SW480 (cell line): ENCODE results near the gene CBLL1.

ENCODE experiments used
- DNase-seq: peaks from one replicate; pipeline ENCODE4 v3.0.0-alpha.2; 2016; ENCODE audit warnings: low spot score

Gene CBLL1, protein sequence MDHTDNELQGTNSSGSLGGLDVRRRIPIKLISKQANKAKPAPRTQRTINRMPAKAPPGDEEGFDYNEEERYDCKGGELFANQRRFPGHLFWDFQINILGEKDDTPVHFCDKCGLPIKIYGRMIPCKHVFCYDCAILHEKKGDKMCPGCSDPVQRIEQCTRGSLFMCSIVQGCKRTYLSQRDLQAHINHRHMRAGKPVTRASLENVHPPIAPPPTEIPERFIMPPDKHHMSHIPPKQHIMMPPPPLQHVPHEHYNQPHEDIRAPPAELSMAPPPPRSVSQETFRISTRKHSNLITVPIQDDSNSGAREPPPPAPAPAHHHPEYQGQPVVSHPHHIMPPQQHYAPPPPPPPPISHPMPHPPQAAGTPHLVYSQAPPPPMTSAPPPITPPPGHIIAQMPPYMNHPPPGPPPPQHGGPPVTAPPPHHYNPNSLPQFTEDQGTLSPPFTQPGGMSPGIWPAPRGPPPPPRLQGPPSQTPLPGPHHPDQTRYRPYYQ

DNA sequence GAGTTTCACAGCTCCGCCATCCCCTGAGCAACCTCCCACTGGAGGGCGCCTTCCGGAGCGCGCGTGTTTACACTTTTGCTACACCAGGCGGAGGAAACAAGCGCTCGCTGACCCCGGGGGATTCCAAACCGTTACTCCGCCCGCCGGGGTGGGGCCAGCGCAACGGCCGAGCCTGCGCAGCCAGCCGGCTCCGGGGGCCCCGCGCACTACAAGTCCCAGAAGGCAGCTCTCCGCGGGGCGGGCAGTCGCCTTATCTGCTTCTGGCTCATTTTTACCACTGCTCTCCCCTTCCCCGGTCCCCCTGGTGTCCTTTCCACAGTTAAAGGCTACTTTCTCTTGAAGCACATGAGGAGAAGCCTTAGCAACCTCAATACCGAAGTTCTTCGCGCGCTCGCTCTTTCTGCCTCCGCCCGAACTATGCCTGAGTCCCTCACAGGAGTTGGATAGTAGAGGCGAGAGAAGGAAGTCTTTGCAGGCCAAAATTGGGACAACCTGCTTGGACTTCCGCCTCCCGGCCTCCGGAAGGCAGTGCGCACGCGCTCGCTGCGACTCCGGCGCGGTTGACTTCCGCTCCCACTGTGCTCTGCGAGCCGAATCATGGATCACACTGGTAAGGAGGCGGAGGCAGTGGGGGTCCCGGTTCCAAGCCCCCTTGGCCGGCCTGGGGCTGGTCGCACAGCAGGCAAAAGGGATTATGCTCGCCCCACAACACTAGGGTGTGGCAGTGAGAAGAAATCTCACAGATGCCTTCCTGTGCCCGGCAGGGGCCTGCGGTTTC lies at the start of gene CBLL1:
Gene CBLL1 (plus strand): TSS at position 576 of the 778 bp plus-strand sequence. CDS start 22 bp downstream, at position 598.
- peak; percentile 97 for DNase-seq

DNA sequence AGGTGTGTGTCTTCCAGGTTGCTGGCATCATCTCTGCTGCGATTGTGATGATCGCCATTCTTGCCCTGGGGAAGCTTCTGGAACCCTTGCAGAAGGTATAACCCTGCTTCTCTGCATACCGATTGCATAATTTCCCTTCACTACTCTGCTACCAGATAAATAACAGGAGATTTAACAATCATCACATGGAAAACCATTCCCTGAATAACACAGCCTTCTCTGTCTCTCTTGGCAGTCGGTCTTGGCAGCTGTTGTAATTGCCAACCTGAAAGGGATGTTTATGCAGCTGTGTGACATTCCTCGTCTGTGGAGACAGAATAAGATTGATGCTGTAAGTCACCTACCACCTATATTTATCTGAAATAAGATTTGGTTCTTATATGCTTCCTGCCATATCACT lies 49.6 kb upstream of the CBLL1 start:
- DNase-seq: no peak

DNA sequence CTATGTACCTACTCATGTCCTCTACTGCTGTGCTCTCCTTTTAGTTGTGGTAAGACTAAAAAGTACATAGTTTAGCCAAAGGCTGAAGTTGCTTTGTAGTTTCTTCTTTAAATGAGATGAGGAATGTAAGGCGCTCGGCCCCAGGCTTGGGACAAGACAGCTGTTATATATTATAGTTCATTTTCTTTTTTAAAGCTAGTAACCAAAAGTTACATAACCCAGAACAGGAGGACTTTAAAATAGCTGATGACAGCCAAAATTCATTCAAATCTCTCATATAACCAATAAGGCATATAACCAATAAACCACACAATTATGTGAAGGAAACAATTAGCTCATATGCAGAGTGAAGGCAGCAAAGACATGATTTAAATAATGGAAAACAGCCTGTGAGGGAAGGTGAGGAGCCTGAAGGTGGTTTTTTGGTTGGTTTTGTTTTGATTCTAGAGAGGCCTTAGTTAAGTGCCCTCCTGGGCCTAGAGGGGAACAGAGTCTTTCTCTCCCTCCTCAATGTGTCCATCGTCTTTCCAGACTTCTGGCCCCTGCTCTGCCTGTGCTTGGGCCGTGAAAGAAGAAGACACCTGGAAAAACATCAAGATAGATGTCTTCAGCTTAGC lies 47.5 kb upstream of the CBLL1 start:
- DNase-seq: no peak

DNA sequence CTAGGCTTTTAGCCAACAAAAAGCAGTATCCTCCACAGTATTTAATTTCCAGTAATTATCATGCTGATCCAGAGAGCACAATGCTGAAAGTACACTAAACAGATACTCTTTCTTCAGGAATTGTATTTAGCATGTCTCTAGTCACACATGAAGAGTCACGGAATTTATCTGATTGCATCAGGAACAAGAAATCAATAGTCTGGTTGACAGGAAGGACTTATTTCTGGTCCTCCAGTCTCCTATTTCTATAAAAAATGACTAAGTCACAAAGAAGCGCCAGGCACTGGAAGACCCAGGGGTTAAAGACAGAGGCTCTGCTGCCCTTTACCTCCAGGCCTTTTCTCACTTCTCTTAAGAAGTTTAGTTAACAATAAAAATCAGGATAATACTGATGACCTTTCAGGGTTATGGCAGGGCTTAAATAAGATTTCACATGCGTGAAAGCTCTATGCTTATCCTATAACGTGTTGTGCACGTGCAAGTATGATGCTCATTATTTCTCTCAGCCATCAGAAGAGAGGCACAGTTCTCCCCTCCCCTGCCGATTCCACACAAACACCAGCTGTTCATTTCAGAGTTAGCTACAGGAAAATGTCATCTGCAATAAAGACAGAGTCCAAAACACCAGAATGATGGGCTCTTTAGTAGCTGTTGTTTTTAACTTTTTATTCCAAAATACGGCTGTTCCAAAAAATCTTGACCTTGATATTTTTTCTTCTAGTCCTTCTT lies 46.5 kb upstream of the CBLL1 start:
- no peak for DNase-seq

DNA sequence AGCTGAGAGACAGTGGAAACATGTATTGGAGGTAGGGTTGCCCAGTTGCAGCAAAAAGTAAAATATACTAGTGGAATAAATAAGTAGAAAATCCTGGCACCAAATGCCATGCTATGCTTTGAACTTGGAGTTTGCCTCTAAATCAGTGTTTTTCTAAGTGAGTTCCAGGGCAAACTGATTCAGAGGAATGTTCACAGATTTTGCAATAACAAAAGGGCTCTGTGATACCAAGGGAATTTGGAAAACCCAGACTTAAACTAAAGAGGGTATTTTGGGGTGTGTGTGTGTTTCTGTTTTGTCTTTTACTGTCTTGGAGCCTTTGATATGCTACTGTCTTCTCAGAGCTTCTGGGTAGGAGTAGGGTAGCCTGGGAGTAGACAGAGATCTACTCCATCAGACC lies 43.4 kb upstream of the CBLL1 start:
- no peak for DNase-seq

DNA sequence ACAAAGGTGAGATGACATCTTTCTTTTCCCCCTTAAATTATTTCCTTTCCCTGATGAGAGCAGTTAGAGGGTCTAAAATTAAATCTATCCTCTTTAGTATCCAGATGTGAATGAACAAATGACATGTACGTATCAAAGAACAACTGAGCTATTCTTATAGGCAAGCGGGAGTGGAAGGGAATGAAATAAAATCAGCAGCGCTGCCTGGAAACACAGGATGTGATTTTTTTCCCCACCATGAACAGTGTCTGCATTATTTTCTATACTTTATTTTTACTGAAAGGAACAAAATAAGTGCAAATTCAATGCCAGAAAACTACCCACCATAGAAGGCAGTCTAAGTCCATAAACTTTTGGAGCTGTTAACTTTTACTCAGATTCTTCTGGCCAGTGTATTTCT lies 42.8 kb upstream of the CBLL1 start:
- DNase-seq: no peak

DNA sequence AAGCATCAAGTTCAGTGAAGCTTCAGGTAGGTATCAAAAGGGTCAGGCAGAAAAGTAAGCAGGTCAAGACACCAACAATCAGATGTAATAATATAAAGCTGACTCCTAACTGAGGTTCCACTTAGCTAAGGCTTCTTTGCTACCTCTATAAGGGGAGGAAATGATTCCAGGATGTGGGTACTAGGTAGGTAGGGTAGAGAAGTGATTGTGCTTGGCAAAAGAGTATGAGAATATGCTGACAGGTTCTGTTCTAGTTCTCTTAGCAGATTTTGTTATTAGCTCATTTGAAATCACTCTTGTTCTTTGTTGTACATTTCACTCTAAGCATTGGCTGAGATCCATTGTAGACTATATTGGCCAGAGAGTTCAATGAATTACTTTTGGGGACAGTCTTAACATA lies 40.7 kb upstream of the CBLL1 start:
- no peak for DNase-seq

DNA sequence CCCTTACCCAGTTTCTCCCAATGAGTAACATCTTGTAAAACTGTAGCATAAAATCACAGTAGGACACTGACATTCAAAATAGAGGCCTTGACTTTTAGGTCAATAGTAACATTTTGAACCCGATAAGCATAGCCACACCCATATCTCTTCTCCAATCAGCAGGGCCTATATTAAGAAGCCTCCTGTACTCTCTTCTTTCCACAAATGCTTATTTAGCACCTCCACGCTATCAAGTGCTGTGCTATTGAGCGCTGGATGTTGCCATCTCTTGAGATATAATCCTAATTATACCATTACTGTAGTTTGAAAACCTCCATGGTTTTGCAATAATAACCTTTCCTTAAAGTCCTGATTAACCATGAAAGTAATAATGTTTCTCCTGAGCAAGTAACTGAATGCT lies 40.1 kb upstream of the CBLL1 start:
- no peak for DNase-seq

DNA sequence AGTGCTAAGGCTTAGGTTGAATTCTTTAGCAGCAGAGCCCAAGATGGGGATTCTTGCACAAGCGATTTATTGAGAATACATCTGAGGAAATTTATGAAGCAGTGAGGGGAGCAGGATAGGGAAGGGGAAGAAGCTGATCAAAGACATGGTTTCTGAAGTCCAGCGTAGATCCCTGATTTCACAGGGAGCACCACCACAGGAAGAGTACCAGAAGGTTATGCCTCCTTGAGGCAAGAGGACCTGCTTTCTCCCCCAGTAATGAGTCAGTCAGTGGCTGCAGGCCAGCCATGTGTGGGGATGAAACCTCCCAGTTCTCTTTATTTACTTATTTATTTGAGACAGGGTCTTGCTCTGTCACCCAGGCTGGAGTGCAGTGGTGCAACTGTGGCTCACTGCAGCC lies 35.0 kb upstream of the CBLL1 start:
- DNase-seq: no peak

DNA sequence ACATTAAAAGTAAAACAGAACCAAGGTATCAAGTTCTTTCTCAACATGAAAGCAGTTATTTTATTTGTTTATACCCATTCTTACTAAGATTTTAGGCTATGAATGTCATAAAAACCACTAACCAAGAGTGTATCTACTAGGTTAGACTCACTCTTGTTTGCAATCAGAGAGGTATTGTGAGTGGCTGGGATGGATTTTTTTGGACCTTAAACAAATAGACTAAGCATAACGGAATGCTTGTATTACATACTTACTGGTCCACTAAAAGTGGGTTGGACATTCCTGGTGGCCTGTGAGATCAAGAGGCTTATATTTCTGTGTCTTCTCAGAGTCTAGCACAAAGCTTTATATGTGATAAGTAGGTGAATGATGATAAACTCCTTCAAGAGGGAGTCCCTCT lies 32.6 kb upstream of the CBLL1 start:
- no peak for DNase-seq

DNA sequence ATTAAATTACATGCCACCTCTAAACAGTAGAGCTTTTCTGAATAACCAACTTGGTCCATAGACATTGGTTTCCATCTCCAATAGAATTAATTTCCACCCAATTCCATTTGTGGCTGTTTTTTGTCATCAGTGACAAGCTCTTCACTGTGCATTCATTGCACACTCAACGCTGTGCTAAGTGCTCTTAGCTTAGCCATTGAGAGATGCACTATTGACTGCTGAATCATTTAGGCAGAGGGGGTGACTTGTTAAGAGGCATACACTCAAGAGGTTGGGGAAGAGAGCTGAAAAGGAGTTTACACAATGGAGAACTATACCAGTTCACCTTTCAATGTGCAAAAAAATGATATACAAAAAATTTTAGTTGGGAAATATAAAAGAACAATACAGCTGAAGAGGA lies 31.9 kb upstream of the CBLL1 start:
- DNase-seq: no peak

DNA sequence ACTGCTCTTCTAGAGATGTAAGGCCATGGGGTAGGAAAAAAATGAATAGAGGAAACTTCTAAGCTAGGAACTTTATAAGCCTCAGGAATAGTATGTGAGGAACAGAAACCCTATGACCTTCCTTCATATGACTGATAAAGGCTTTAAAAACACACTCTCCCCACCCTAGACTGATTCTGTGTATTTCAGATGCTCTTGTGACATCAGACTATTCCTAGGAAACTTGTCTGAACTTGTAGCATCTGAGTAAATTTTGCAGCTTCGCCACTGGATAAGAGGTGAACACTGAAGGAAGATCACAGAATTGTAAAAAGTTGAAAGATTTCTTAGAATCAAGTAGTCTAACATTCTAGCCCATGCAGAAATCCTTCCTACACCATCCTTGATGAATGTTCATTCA lies 31.0 kb upstream of the CBLL1 start:
- no peak for DNase-seq

DNA sequence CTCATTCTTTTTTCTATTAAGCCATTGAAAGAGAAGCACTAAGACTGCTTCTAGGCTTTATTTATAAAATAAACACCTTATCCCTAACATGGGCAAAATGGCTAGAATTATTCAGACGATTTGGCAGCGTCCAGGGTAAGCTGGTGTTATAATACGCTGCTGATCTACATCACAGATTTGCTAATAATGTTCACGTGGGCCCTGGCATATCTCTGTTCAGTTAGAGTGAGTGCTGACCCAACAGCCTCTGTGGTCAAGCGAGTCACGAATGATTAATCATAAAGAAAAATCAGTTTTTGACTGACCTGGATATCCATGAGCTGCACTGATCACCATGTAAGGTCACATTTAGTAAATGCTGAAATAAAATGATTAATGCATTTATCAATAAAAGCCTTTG lies 28.4 kb upstream of the CBLL1 start:
- DNase-seq: no peak

DNA sequence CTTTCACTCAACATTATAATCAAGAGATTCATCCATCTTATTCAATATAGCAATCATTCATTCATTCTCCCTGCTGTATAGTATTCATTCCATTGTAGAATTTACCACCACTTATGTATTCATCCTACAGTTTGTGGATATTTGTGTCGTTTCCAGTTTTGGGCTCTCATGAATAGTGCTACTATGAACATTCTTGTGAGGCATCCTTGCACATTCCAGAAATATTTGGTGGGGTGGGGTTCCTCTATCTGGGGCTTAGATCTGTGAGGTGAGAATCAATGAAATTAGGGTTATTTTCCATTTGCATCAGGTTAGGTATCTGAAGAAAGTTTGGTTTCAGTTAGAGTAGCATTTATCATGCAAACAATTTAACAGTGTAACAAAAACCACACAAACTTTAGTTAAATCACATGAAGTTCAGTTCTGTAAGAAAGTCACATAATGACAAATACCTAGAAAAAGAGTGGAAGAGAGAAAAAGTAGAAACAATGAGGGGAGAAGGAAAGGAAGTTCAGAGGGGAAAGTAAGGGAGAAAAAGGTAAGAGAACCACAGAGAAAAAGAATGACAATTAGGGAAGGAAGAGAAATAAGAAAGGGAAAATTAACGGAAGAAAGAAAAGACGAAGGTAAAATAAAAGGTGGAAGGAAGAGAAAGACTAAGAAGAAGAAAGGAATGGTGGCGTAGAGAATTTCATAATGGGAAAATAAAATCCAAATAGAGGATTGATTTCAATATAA lies 25.3 kb upstream of the CBLL1 start:
- DNase-seq: no peak

DNA sequence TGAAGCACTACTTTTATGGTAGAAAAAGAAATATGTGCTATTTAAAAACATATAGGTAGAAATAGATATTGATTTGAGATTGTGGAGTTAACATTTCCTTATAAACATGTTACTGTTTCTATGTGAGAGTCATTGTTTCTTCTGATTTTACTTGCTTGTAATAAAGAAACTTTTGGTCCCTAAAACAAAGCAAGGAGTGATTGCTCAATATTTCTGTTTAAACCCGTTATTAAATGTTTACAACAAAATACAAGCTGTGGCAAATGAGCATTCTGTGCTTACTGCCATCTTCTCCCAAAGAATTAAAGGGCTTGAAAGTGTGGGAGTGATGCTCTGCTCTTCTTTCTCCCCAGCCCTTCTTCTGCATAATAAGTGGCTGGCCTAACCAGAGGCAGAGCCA lies 22.7 kb upstream of the CBLL1 start:
- DNase-seq: no peak

DNA sequence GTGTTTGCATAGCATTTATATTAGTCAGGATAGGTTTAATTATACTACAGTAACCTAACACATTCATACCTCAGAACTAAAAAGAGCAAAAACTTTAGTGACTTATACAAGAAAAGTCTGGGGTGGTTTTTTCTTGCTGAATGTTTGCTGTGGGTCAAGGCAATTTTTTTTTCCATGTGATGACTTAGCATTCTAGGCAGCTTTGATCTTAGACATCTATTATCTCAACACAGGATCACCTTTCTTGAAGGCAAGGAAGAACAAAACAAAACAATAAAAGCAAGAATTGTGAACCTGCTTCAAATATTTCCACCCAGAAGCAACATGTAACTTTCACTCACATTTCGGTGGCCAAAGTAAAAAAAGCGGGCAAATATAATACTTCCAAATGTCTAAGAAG lies 20.7 kb upstream of the CBLL1 start:
- DNase-seq: no peak

DNA sequence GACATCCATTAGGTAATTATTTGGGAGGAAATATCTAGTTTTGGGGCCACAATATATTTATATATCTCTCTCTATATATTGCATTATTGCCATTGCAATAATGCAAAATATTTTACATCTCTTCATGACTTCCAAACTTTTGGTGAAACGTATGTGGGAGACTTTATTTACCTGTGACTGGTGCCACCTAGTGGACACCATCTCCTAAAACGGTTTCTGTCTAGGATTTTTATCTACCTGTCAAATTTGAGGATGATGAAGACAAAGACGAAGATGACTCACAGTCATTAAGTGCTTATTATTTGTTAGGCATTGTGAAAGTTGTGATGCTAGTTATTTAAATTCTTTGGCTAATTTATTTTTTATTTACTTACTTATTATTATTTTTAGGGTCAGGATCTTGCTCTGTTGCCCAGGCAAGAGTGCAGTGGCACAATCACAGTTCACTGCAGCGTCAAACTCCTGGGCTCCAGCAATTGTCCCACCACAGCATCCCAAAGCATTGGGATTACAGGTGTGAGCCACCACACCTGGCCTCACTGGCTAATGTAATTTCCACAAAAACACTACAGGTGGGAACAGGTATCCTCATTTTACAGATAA lies 18.7 kb upstream of the CBLL1 start:
- peak; percentile 86 for DNase-seq

DNA sequence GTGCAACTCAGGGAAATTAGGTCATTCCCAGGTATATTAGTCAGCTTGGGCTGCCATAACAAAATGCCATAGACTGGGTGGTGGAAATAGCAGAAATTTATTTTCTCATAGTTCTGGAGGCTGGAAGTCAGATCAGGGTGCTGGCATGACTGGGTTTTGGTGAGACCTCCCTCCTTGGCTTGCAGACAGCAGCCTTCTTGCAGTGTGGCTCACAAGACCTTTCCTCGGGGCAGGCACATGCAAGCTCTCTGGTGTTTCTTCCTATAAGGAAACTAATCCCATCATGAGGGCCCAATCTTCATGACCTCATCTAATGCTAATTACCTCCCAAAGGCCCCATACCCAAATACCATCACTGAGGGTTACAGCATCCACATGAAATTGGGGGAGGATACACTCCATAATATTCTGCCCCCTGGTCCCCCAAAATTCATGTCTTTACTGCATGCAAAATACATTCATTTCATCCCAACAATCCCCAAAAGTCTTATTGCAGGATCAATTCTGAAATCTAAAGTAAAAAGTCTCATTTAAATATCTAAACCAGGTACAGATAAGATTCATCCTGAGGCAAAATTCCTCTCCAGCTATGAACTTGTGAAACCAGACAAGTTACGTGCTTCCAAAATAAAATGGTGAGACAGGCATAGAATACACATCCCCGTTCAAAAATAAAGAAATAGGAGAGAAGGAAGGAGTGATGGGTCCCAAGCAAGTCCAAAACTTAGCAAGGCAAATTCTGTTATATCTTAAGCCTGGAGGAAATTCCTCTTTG lies 17.4 kb upstream of the CBLL1 start:
- DNase-seq: no peak

DNA sequence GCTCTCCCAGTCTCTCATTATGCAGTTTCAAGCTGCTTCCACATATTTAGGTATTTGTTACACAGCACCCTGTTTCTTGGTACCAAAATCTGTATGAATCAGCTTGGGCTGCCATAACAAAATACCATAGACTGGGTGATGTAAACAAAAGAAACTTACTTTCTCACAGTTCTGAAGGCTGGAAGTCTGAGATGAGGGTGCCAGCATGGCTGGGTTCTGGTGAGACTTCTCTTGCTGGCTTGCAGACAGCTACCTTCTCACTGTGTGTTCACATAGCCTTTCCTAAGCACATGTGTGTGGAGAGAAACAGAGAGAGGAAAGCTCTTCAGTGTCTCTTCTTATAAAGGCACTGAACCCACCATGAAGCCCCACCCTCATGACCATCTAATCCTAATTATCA lies 15.7 kb upstream of the CBLL1 start:
- no peak for DNase-seq
